ENCODE measurements around the gene DARS1.

DNA sequence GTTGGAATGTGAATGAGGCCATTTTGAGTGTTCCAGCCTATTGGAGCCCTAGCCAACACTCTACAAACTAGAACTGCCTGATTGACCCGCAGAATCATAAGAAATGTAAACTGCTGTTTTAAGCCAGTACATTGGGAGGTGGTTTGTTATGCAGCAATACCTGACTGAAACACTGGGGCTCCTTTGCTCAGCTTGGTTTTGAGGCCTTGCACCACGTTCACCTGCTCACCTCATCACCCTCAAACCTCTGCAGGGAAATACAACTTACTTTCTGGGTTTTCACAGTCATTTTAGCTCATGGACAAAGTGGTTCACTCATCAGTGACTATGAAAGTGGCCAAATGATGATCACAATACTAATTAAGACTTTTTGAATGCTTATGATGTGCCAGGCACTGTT, 10.9 kb upstream of the DARS1 start:
- TF ChIP-seq POLR2A (IDR thresholded peaks at IDR 0.05) (no peak), POLR2AphosphoS5 (IDR thresholded peaks at IDR 0.05) (no peak)
- TF ChIP-seq, protein P1, sequence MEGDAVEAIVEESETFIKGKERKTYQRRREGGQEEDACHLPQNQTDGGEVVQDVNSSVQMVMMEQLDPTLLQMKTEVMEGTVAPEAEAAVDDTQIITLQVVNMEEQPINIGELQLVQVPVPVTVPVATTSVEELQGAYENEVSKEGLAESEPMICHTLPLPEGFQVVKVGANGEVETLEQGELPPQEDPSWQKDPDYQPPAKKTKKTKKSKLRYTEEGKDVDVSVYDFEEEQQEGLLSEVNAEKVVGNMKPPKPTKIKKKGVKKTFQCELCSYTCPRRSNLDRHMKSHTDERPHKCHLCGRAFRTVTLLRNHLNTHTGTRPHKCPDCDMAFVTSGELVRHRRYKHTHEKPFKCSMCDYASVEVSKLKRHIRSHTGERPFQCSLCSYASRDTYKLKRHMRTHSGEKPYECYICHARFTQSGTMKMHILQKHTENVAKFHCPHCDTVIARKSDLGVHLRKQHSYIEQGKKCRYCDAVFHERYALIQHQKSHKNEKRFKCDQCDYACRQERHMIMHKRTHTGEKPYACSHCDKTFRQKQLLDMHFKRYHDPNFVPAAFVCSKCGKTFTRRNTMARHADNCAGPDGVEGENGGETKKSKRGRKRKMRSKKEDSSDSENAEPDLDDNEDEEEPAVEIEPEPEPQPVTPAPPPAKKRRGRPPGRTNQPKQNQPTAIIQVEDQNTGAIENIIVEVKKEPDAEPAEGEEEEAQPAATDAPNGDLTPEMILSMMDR (IDR thresholded peaks at IDR 0.05), result no peak
